Vein endothelial cell (primary cell): Measurements from ENCODE around the gene KRTAP19-5. TPM values are rescaled to one million over a fixed set of nuclear protein-coding genes. Genes with fewer than 3 reads are reported as not detected.

Source experiments
- small RNA-seq: library from RNA; depleted of rRNA; stranded (forward); fragments of <200 nt; gene quantifications from one replicate; pipeline ENCODE3, GENCODE V24; 2012
- total RNA-seq: library from RNA; depleted of rRNA; stranded (reverse); fragments of >200 nt; gene quantifications from 2 replicates; pipeline ENCODE4 v1.2.3, GENCODE V29; 2012

KRTAP19-5 gene
- total RNA-seq, result not detected in 2 replicates

GRCh38 chr21:30502041-30502440 is at the start of gene KRTAP19-5:
Gene KRTAP19-5, minus strand, starts transcription at chr21:30502141. Its CDS starts 51 bp downstream, at chr21:30502090.

DNA sequence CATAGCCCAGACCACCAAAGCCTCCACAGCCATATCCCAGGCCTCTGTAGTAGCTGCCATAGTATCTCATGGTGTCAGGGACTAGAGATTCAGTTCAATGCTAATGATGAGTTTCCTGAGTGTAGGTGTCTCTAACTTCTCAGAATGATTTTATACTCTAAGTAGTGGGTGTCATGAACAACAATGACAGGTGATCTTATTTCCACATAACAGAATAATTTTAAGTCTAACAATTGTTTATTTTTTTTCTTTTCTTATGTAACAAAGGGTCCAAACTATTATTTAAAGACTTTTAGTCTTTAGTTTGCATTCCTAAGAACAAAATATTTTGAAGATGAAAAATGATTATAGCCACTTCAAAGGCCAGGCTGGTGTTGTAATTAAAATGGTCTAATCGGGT is 39.8 kb upstream of the KRTAP19-5 start, which contains the start of gene KRTAP19-6:
TSS of gene KRTAP19-6 (minus strand) at position 101 of the 400 bp plus-strand sequence. CDS start at position 70, 31 bp downstream.

DNA sequence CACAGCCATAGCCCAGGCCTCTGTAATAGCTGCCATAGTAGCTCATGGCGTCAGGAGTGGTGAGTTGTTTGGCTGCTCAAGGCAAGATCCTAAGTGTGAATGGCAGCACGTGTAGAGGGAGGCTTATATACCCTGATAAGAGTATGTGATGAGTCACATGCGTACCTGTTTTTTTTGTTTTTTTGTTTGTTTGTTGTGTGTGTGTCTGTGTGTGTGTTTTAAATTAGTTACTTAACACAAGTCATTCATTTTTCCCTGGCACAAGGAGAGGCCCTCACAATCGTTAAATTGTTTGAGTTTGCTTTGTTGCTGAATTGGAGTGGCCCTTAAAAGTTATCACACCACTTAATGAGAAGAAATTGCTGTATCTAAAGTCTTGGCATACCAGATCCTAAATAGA is 4.9 kb downstream of the KRTAP19-5 start, which contains the start of gene KRTAP19-4:
TSS of gene KRTAP19-4 (minus strand) at position 101 of the 400 bp plus-strand sequence. CDS start at position 46, 55 bp downstream.

GRCh38 chr21:30491963-30492428 is 9.9 kb downstream of the KRTAP19-5 start, which contains the start of gene KRTAP19-3:
Gene KRTAP19-3, minus strand, starts transcription at chr21:30492013. Its CDS starts 56 bp downstream, at chr21:30491957.

GRCh38 chr21:30487336-30487735 is 14.6 kb downstream of the KRTAP19-5 start, which contains the start of gene KRTAP19-2:
Gene KRTAP19-2, minus strand, starts transcription at chr21:30487436. Its CDS starts 88 bp downstream, at chr21:30487348.

DNA sequence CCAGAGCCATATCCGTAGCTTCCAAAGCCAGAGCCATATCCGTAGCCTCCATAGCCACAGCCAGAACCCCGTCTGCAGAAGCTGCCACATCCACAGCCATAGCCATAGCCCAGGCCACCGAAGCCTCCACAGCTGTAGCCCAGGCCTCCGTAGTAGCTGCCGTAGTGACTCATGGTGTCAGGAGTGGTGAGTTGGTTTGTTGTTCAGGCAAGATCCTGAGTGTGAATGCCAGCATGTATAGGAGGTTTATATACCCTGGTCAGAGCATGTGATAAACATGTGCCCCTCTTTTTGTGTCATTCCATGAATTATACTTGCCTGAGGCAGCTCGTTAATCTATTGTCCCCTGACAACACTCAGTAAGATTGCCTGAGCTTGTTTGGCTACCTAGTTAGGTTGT is 21.8 kb downstream of the KRTAP19-5 start, which contains the start of gene KRTAP19-1:
TSS of gene KRTAP19-1 (minus strand) at position 223 of the 400 bp plus-strand sequence. CDS start at position 173, 50 bp downstream.

Small RNA genes lying within 50 kb of the gene (small RNA-seq; reads per million reads assigned to genes)
- gene AP000567.1 (not detected), gene KRTAP19-10P (not detected), gene KRTAP19-11P (not detected), gene KRTAP19-9P (not detected)

Other genes with a start within 250 kb of the KRTAP19-5 start
- gene KRTAP24-1, start 219.2 kb downstream of the KRTAP19-5 start, total RNA-seq, result not detected in 2 replicates
- gene KRTAP25-1, start 212.6 kb downstream of the KRTAP19-5 start, total RNA-seq, result not detected in 2 replicates
- not detected in 2 replicates for gene KRTAP26-1, start 181.8 kb downstream of the KRTAP19-5 start, total RNA-seq
- not detected in 2 replicates for gene KRTAP27-1, start 164.4 kb downstream of the KRTAP19-5 start, total RNA-seq
- not detected in 2 replicates for gene KRTAP23-1, start 153.5 kb downstream of the KRTAP19-5 start, total RNA-seq
- not detected in 2 replicates for gene KRTAP13-2, start 129.9 kb downstream of the KRTAP19-5 start, total RNA-seq
- gene KRTAP13-1, start 106.1 kb downstream of the KRTAP19-5 start, total RNA-seq, result not detected in 2 replicates
- gene KRTAP13-3, start 76.2 kb downstream of the KRTAP19-5 start, total RNA-seq, result not detected in 2 replicates
- not detected in 2 replicates for gene KRTAP13-4, start 71.9 kb downstream of the KRTAP19-5 start, total RNA-seq
- not detected in 2 replicates for gene KRTAP15-1, start 61.9 kb downstream of the KRTAP19-5 start, total RNA-seq
- not detected in 2 replicates for gene KRTAP19-1, start 21.8 kb downstream of the KRTAP19-5 start, total RNA-seq
- gene KRTAP19-2, start 14.7 kb downstream of the KRTAP19-5 start, total RNA-seq, result not detected in 2 replicates
- not detected in 2 replicates for gene KRTAP19-3, start 10.1 kb downstream of the KRTAP19-5 start, total RNA-seq
- gene KRTAP19-4, start 5.0 kb downstream of the KRTAP19-5 start, total RNA-seq, result not detected in 2 replicates
- gene KRTAP19-6, start 39.7 kb upstream of the KRTAP19-5 start, total RNA-seq, result not detected in 2 replicates
- gene KRTAP19-7, start 59.2 kb upstream of the KRTAP19-5 start, total RNA-seq, result not detected in 2 replicates
- not detected in 2 replicates for gene KRTAP22-2, start 88.3 kb upstream of the KRTAP19-5 start, total RNA-seq
- gene KRTAP6-3, start 90.3 kb upstream of the KRTAP19-5 start, total RNA-seq, result not detected in 2 replicates
- gene KRTAP6-2, start 96.8 kb upstream of the KRTAP19-5 start, total RNA-seq, result not detected in 2 replicates
- gene KRTAP22-1, start 98.9 kb upstream of the KRTAP19-5 start, total RNA-seq, result not detected in 2 replicates
- gene KRTAP6-1, start 111.8 kb upstream of the KRTAP19-5 start, total RNA-seq, result not detected in 2 replicates
- gene KRTAP20-1, start 114.3 kb upstream of the KRTAP19-5 start, total RNA-seq, result not detected in 2 replicates
- not detected in 2 replicates for gene KRTAP20-4, start 118.5 kb upstream of the KRTAP19-5 start, total RNA-seq
- gene KRTAP20-2, start 133.1 kb upstream of the KRTAP19-5 start, total RNA-seq, result not detected in 2 replicates
- gene KRTAP20-3, start 140.7 kb upstream of the KRTAP19-5 start, total RNA-seq, result not detected in 2 replicates
- gene KRTAP21-3, start 216.6 kb upstream of the KRTAP19-5 start, total RNA-seq, result not detected in 2 replicates
- gene KRTAP21-2, start 245.1 kb upstream of the KRTAP19-5 start, total RNA-seq, result not detected in 2 replicates